ENCODE results near the gene PSMG4.

Gene PSMG4

GRCh38 chr6:3273707-3274521 lies 15.2 kb downstream of the PSMG4 start:
- DNase-seq: no peak

GRCh38 chr6:3276174-3277167 lies 17.7 kb downstream of the PSMG4 start:
- no peak for DNase-seq

GRCh38 chr6:3277251-3277650 lies 18.5 kb downstream of the PSMG4 start:
- no peak for DNase-seq

- peak in 1 of 58 donors; percentile 26 for DNase-seq
These were observed 19.2 kb downstream of the PSMG4 start for GRCh38 chr6:3277851-3278416.

- no peak for DNase-seq
These were observed 19.9 kb downstream of the PSMG4 start for GRCh38 chr6:3278691-3279090.

GRCh38 chr6:3280091-3280490 lies 21.3 kb downstream of the PSMG4 start:
- no peak for DNase-seq

GRCh38 chr6:3280866-3281465 lies 22.2 kb downstream of the PSMG4 start:
- DNase-seq: no peak

- peak in 1 of 58 donors; percentile 36 for DNase-seq
These were observed 23.1 kb downstream of the PSMG4 start for GRCh38 chr6:3281631-3282475.

- DNase-seq: no peak
These were observed 23.9 kb downstream of the PSMG4 start for GRCh38 chr6:3282476-3283236.

- DNase-seq: no peak
These were observed 24.5 kb downstream of the PSMG4 start for GRCh38 chr6:3283241-3283640.

GRCh38 chr6:3283641-3284435 lies 25.1 kb downstream of the PSMG4 start:
- DNase-seq: no peak

GRCh38 chr6:3284436-3284876 lies 25.7 kb downstream of the PSMG4 start:
- peak in 38 of 58 donors; percentile 14 to 86 (median 35) for DNase-seq

GRCh38 chr6:3285049-3285639 lies 26.4 kb downstream of the PSMG4 start:
- DNase-seq: peak in 10 of 58 donors; percentile 16 to 38 (median 24)

- no peak for DNase-seq
These were observed 27.0 kb downstream of the PSMG4 start for GRCh38 chr6:3285732-3286131.

- DNase-seq: no peak
These were observed 28.0 kb downstream of the PSMG4 start for GRCh38 chr6:3286641-3287171.

GRCh38 chr6:3287308-3287707 lies 28.6 kb downstream of the PSMG4 start:
- no peak for DNase-seq

- DNase-seq: no peak
These were observed 29.4 kb downstream of the PSMG4 start for GRCh38 chr6:3287976-3288707.
